ENCODE data around the gene PEA15. TPM values are rescaled to one million over a fixed set of nuclear protein-coding genes. Genes with fewer than 3 reads are reported as not detected.

PEA15 gene
- total RNA-seq, 3 donors from 2014 or later (not counting 1 experiment from before 2014, with no cell fraction given) = 25.3 to 27.9 (median 25.5) TPM

GRCh38 chr1:160227561-160227960 is 22.4 kb downstream of the PEA15 start:
- Histone ChIP-seq H3K27ac (ENCODE audit: low read length) (no peak overlapping the region), H3K4me3 (ENCODE audit: low read length) (no peak overlapping the region), H3K4me1 (ENCODE audit: control insufficient read depth, insufficient read depth, low read length) (no peaks in the 10 kb centered on the region), H3K36me3 (ENCODE audit: control insufficient read depth, insufficient read depth, low read length) (peaks cover 92% of the 10 kb centered on the region), H3K27me3 (ENCODE audit: control insufficient read depth, insufficient read depth, low read length) (no peaks in the 10 kb centered on the region), H3K9me3 (ENCODE audit: control insufficient read depth, insufficient read depth, low read length) (no peaks in the 10 kb centered on the region)
- Mint-ChIP-seq H3K4me3 (no peak overlapping the region), H3K9me3 (no peaks in the 10 kb centered on the region), H3K27me3 (ENCODE audit: low read depth in 2 of 2) (no peaks in the 10 kb centered on the region), H3K4me1 (no peaks in the 10 kb centered on the region), H3K36me3 (peaks cover 17% of the 10 kb centered on the region), H3K27ac (no peak overlapping the region)
- no peak for DNase-seq
- intact Hi-C loops (cut with micrococcal nuclease) = no loop called here
- no peak for ATAC-seq
- TF ChIP-seq CTCF (IDR thresholded peaks at IDR 0.05) = no peak
- no CpG with 5 or more reads among the region's 1 CpG for WGBS (ENCODE audit: insufficient coverage)

- no peaks in the 10 kb centered on the region for H3K9me3 Mint-ChIP-seq
- no peak overlapping the region for H3K4me3 Mint-ChIP-seq
- DNase-seq (no peak), ATAC-seq (no peak)
- H3K27me3 ChIP-seq (ENCODE audit: control insufficient read depth, insufficient read depth, low read length) = no peaks in the 10 kb centered on the region
- no peak overlapping the region for H3K4me3 ChIP-seq (ENCODE audit: low read length)
- H3K27ac Mint-ChIP-seq = peak overlapping the region; percentile 35 to 41
- no peaks in the 10 kb centered on the region for H3K4me1 Mint-ChIP-seq
- no peaks in the 10 kb centered on the region for H3K4me1 ChIP-seq (ENCODE audit: control insufficient read depth, insufficient read depth, low read length)
- intact Hi-C loops (cut with micrococcal nuclease) = no loop called here
- no peak overlapping the region for H3K27ac ChIP-seq (ENCODE audit: low read length)
- H3K36me3 Mint-ChIP-seq = peaks cover 17% of the 10 kb centered on the region
- H3K36me3 ChIP-seq (ENCODE audit: control insufficient read depth, insufficient read depth, low read length) = peaks cover 88% of the 10 kb centered on the region
- H3K27me3 Mint-ChIP-seq (ENCODE audit: low read depth in 2 of 2) = no peaks in the 10 kb centered on the region
- no peaks in the 10 kb centered on the region for H3K9me3 ChIP-seq (ENCODE audit: control insufficient read depth, insufficient read depth, low read length)
- no peak for TF ChIP-seq CTCF (IDR thresholded peaks at IDR 0.05)
Observed at GRCh38 chr1:160228431-160228830, 23.2 kb downstream of the PEA15 start.

GRCh38 chr1:160232911-160233310 is 27.7 kb downstream of the PEA15 start:
- no peak overlapping the region for H3K4me3 ChIP-seq (ENCODE audit: low read length)
- H3K27ac Mint-ChIP-seq = no peak overlapping the region
- intact Hi-C loops (cut with micrococcal nuclease) = no loop called here
- H3K27me3 Mint-ChIP-seq (ENCODE audit: low read depth in 2 of 2) = no peaks in the 10 kb centered on the region
- H3K27me3 ChIP-seq (ENCODE audit: control insufficient read depth, insufficient read depth, low read length) = no peaks in the 10 kb centered on the region
- peaks cover 25% of the 10 kb centered on the region for H3K36me3 Mint-ChIP-seq
- peaks cover 0 to 8% of the 10 kb centered on the region in 2 donors for H3K4me1 Mint-ChIP-seq
- no peak overlapping the region for H3K27ac ChIP-seq (ENCODE audit: low read length)
- peaks cover 80% of the 10 kb centered on the region for H3K36me3 ChIP-seq (ENCODE audit: control insufficient read depth, insufficient read depth, low read length)
- H3K9me3 ChIP-seq (ENCODE audit: control insufficient read depth, insufficient read depth, low read length) = no peaks in the 10 kb centered on the region
- TF ChIP-seq CTCF (IDR thresholded peaks at IDR 0.05) = no peak
- H3K9me3 Mint-ChIP-seq = no peaks in the 10 kb centered on the region
- H3K4me1 ChIP-seq (ENCODE audit: control insufficient read depth, insufficient read depth, low read length) = no peaks in the 10 kb centered on the region
- DNase-seq = no peak
- no peak overlapping the region for H3K4me3 Mint-ChIP-seq
- peak in 1 of 3 donors; percentile 34 for ATAC-seq

GRCh38 chr1:160236806-160237205 is 31.6 kb downstream of the PEA15 start:
- H3K4me3 ChIP-seq (ENCODE audit: low read length) = no peak overlapping the region
- H3K9me3 ChIP-seq (ENCODE audit: control insufficient read depth, insufficient read depth, low read length) = no peaks in the 10 kb centered on the region
- intact Hi-C loops (cut with micrococcal nuclease) = no loop called here
- H3K27ac Mint-ChIP-seq = no peak overlapping the region
- no peak overlapping the region for H3K27ac ChIP-seq (ENCODE audit: low read length)
- H3K36me3 Mint-ChIP-seq = peaks cover 35% of the 10 kb centered on the region
- no peak for DNase-seq
- 97% methylated on average over 5 of the region's 5 CpGs for WGBS (ENCODE audit: insufficient coverage)
- H3K4me1 ChIP-seq (ENCODE audit: control insufficient read depth, insufficient read depth, low read length) = no peaks in the 10 kb centered on the region
- H3K9me3 Mint-ChIP-seq = no peaks in the 10 kb centered on the region
- peaks cover 0 to 8% of the 10 kb centered on the region in 2 donors for H3K4me1 Mint-ChIP-seq
- H3K27me3 ChIP-seq (ENCODE audit: control insufficient read depth, insufficient read depth, low read length) = no peaks in the 10 kb centered on the region
- ATAC-seq = no peak
- no peak overlapping the region for H3K4me3 Mint-ChIP-seq
- H3K27me3 Mint-ChIP-seq (ENCODE audit: low read depth in 2 of 2) = no peaks in the 10 kb centered on the region
- H3K36me3 ChIP-seq (ENCODE audit: control insufficient read depth, insufficient read depth, low read length) = peaks cover 79% of the 10 kb centered on the region
- TF ChIP-seq CTCF (IDR thresholded peaks at IDR 0.05) = no peak

All from natural killer cell (primary cell).